H9 (cell line): ENCODE measurements around the gene RPS19. TPM values are rescaled to one million over a fixed set of nuclear protein-coding genes. Genes with fewer than 3 reads are reported as not detected.

Experiments
- DNase-seq: peaks from one replicate; pipeline ENCODE4 v3.0.0-alpha.2; 2017
- H2AFZ ChIP-seq: one replicate; pipeline ENCODE4 v1.6.1; 2013; ENCODE audit warnings: mild to moderate bottlenecking, low read length, control low read depth, moderate library complexity
- H2AK5ac ChIP-seq: 2 replicates; pipeline ENCODE4 v1.6.1; 2013; ENCODE audit warnings: low read length, control low read depth, mixed read lengths; ENCODE audit not compliant: insufficient read length
- H2BK120ac ChIP-seq: one replicate; pipeline ENCODE4 v1.6.1; 2013; ENCODE audit warnings: low read depth, mild to moderate bottlenecking, low read length, control low read depth, inconsistent platforms; ENCODE audit not compliant: poor library complexity, severe bottlenecking
- H2BK12ac ChIP-seq: 2 replicates; pipeline ENCODE4 v1.6.1; 2013; ENCODE audit warnings: low read length, control low read depth, mixed read lengths, low read depth; ENCODE audit not compliant: insufficient read length
- H2BK15ac ChIP-seq: 2 replicates; pipeline ENCODE4 v1.6.1; 2013; ENCODE audit warnings: low read depth, low read length, control low read depth
- H2BK20ac ChIP-seq: one replicate; pipeline ENCODE4 v1.6.1; 2013; ENCODE audit warnings: low read depth, mild to moderate bottlenecking, low read length, control low read depth, inconsistent platforms; ENCODE audit not compliant: poor library complexity, severe bottlenecking
- H2BK5ac ChIP-seq: 2 replicates; pipeline ENCODE4 v1.6.1; 2013; ENCODE audit warnings: low read length, control low read depth, mixed read lengths; ENCODE audit not compliant: insufficient read length
- H3K14ac ChIP-seq: 2 replicates; pipeline ENCODE4 v1.6.1; 2013; ENCODE audit warnings: low read length, control low read depth; ENCODE audit not compliant: insufficient read depth
- H3K18ac ChIP-seq: 2 replicates; pipeline ENCODE4 v1.6.1; 2013; ENCODE audit warnings: low read depth, mild to moderate bottlenecking, mixed read lengths, low read length, control low read depth; ENCODE audit not compliant: insufficient read length
- H3K23ac ChIP-seq: 2 replicates; pipeline ENCODE4 v1.6.1; 2013; ENCODE audit warnings: low read length, control low read depth, mixed read lengths, low read depth; ENCODE audit not compliant: insufficient read length
- H3K23me2 ChIP-seq: 2 replicates; pipeline ENCODE4 v1.6.1; 2013; ENCODE audit warnings: low read depth, mild to moderate bottlenecking, mixed read lengths, low read length, control low read depth; ENCODE audit not compliant: insufficient read length, poor library complexity, severe bottlenecking
- H3K27ac ChIP-seq: 2 replicates; pipeline ENCODE4 v1.5.1; 2013; ENCODE audit warnings: low read length, control low read depth, mixed read lengths, low read depth; ENCODE audit not compliant: insufficient read length
- H3K27me3 ChIP-seq: 2 replicates; pipeline ENCODE4 v1.6.1; 2013; ENCODE audit warnings: low read length, control low read depth, inconsistent platforms; ENCODE audit not compliant: insufficient read depth
- H3K4ac ChIP-seq: 2 replicates; pipeline ENCODE4 v1.6.1; 2013; ENCODE audit warnings: low read depth, mild to moderate bottlenecking, control low read depth, inconsistent platforms, low read length, moderate library complexity
- H3K4me1 ChIP-seq: 2 replicates; pipeline ENCODE4 v1.6.1; 2013; ENCODE audit warnings: low read length, control low read depth, inconsistent platforms; ENCODE audit not compliant: insufficient read depth
- H3K4me2 ChIP-seq: 2 replicates; pipeline ENCODE4 v1.6.1; 2013; ENCODE audit warnings: low read length, control low read depth, mixed read lengths; ENCODE audit not compliant: insufficient read length, insufficient read depth
- H3K56ac ChIP-seq: 2 replicates; pipeline ENCODE4 v1.6.1; 2013; ENCODE audit warnings: low read depth, mild to moderate bottlenecking, mixed read lengths, low read length, control low read depth; ENCODE audit not compliant: insufficient read length
- H3K79me1 ChIP-seq: 2 replicates; pipeline ENCODE4 v1.6.1; 2013; ENCODE audit warnings: low read depth, mild to moderate bottlenecking, moderate library complexity, low read length, control low read depth, inconsistent platforms; ENCODE audit not compliant: insufficient read depth, poor library complexity, severe bottlenecking
- H3K79me2 ChIP-seq: 2 replicates; pipeline ENCODE4 v1.6.1; 2013; ENCODE audit warnings: low read length, control low read depth, inconsistent platforms; ENCODE audit not compliant: insufficient read depth
- H3K9ac ChIP-seq: 2 replicates; pipeline ENCODE4 v1.6.1; 2013; ENCODE audit warnings: low read length, control low read depth, mixed read lengths; ENCODE audit not compliant: insufficient read length; ENCODE audit errors: extremely low read depth
- H3K9me3 ChIP-seq: one replicate; pipeline ENCODE4 v1.6.1; 2013; ENCODE audit warnings: low read depth, low read length, inconsistent platforms; ENCODE audit not compliant: control insufficient read depth
- H3T11ph ChIP-seq: one replicate; pipeline ENCODE4 v1.6.1; 2013; ENCODE audit warnings: mild to moderate bottlenecking, low read length, control low read depth, inconsistent platforms
- H4K20me1 ChIP-seq: one replicate; pipeline ENCODE4 v1.6.1; 2013; ENCODE audit not compliant: control insufficient read depth, insufficient read length, insufficient read depth
- H4K5ac ChIP-seq: 2 replicates; pipeline ENCODE4 v1.6.1; 2013; ENCODE audit warnings: low read depth, mild to moderate bottlenecking, mixed read lengths, low read length, control low read depth; ENCODE audit not compliant: insufficient read length
- H4K8ac ChIP-seq: replicated peaks from 2 replicates; pipeline ENCODE4 v1.6.1; 2013; ENCODE audit warnings: low read length, control low read depth, mixed read lengths, low read depth; ENCODE audit not compliant: insufficient read length
- H4K91ac ChIP-seq: 2 replicates; pipeline ENCODE4 v1.6.1; 2013; ENCODE audit warnings: low read depth, mild to moderate bottlenecking, moderate library complexity, mixed read lengths, low read length, control low read depth; ENCODE audit not compliant: insufficient read length
- H3K27ac Mint-ChIP-seq, 3 experiments: 2 replicates in 2 of 3; 3 replicates in 1 of 3; pipeline ENCODE4 v1.8.0; 2020 to 2021; ENCODE audit warnings: mixed read lengths in 3 of 3, mild to moderate bottlenecking in 1 of 3, moderate library complexity in 1 of 3
- H3K27me3 Mint-ChIP-seq: 2 replicates; pipeline ENCODE4 v1.8.0; 2021; ENCODE audit warnings: low read depth, mild to moderate bottlenecking, moderate library complexity, mixed read lengths
- H3K36me3 Mint-ChIP-seq, 3 experiments: 2 replicates in 2 of 3; 3 replicates in 1 of 3; pipeline ENCODE4 v1.8.0; 2020 to 2021; ENCODE audit warnings: low read depth in 3 of 3, mixed read lengths in 3 of 3; ENCODE audit not compliant: insufficient read depth in 1 of 3
- H3K4me1 Mint-ChIP-seq, 2 experiments: 2 replicates each; pipeline ENCODE4 v1.8.0; 2020; ENCODE audit warnings: mixed read lengths in 2 of 2
- H3K4me3 Mint-ChIP-seq, 2 experiments: 2 replicates in 1 of 2; 3 replicates in 1 of 2; pipeline ENCODE4 v1.8.0; 2020 to 2021; ENCODE audit warnings: mild to moderate bottlenecking in 2 of 2, mixed read lengths in 2 of 2, moderate library complexity in 1 of 2
- H3K9me3 Mint-ChIP-seq, 2 experiments: 2 replicates in 1 of 2; 3 replicates in 1 of 2; pipeline ENCODE4 v1.8.0; 2020; ENCODE audit warnings: mild to moderate bottlenecking in 2 of 2, mixed read lengths in 2 of 2, moderate library complexity in 1 of 2
- WGBS: extraction: QIAGEN DNeasy Blood & Tissue Kit; methylation state at CpG from one replicate; pipeline ENCODE4 v1.1.7; 2013; ENCODE audit warnings: missing lambda C conversion rate, low lambda C conversion rate, mixed read lengths; ENCODE audit not compliant: insufficient read length; ENCODE audit errors: extremely low coverage; 5-methylcytosine and 5-hydroxymethylcytosine counted together
- total RNA-seq: library from RNA; stranded (reverse); gene quantifications from 2 replicates; pipeline ENCODE4 v1.2.1, GENCODE V29; 2021
- TF ChIP-seq, protein P1 (sequence below): fragments of 200-600 bp; sonication (generic); conservative IDR thresholded peaks from 3 replicates; pipeline ENCODE4 v1.8.0; 2021; ENCODE audit warnings: antibody characterized with exemption, mild to moderate bottlenecking

Gene RPS19
- total RNA-seq, 1 experiment from 2014 or later = 3,024 TPM

DNA sequence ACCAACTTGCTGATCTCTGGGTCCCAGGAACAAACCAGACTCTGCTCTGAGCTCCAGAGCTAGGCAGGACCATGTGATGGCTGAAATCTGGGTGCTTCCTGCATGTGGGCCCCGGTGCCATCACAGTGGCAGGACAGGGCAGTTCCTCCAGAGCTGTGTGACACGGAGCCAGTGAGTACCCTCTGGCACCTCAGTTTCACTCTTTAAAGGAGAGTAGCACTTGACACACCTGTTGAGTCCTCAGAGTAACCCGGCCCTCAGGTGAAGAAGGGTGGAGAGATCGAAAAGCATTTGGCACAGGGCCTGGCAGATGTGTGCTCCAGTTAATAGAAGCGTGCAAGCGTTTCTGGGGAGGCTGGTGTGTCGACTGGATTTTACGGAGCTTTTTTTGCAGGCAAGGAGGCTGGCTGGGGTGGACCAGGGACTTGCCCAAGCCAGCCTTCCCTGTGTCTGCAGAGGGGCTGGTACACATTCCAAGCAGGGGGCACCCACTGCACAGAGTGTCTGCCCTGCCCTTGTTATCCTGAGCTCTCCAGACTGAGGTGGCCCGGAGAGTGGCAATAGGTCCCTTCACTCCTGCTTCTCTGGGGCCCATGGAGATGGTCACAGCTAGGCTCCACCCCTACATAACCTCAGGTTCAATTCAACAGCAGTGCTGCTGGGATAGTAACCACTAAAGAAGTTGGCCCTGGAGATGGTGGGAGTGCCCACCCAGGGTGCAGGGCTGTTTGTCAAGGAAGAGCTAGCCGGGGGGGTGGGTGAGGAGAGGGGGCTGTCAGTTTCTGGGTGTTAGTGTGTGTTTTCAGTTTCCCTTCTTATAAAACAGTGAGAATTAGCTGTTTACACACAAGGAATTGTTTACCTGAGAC is 8.3 kb downstream of the RPS19 start:
- no peaks in the 10 kb centered on the region; a peak in 1 of 5 replicates for H3K9me3 Mint-ChIP-seq
- Histone ChIP-seq H2BK15ac (no peak overlapping the region), H2AK5ac (no peak overlapping the region), H2BK20ac (no peak overlapping the region), H3K56ac (no peak overlapping the region), H2BK12ac (no peak overlapping the region), H3K79me1 (peaks cover 13% of the 10 kb centered on the region), H3K27me3 (no peaks in the 10 kb centered on the region), H3K18ac (no peak overlapping the region), H3K27ac (no peak overlapping the region), H4K91ac (no peak overlapping the region), H3K79me2 (peaks cover 6% of the 10 kb centered on the region; the same call in 1 of the 2 replicates), H4K5ac (no peak overlapping the region), H3K23ac (no peak overlapping the region), H3T11ph (no peak overlapping the region), H3K9me3 (no peaks in the 10 kb centered on the region), H3K4ac (no peak overlapping the region), H3K14ac (no peak overlapping the region), H4K20me1 (no peaks in the 10 kb centered on the region), H2BK5ac (no peak overlapping the region), H3K4me1 (no peaks in the 10 kb centered on the region), H3K4me2 (no peak overlapping the region), H3K23me2 (no peaks in the 10 kb centered on the region), H3K9ac (no peak overlapping the region), H4K8ac (no peak overlapping the region), H2AFZ (no peak overlapping the region), H2BK120ac (no peak overlapping the region)
- TF ChIP-seq, protein P1, sequence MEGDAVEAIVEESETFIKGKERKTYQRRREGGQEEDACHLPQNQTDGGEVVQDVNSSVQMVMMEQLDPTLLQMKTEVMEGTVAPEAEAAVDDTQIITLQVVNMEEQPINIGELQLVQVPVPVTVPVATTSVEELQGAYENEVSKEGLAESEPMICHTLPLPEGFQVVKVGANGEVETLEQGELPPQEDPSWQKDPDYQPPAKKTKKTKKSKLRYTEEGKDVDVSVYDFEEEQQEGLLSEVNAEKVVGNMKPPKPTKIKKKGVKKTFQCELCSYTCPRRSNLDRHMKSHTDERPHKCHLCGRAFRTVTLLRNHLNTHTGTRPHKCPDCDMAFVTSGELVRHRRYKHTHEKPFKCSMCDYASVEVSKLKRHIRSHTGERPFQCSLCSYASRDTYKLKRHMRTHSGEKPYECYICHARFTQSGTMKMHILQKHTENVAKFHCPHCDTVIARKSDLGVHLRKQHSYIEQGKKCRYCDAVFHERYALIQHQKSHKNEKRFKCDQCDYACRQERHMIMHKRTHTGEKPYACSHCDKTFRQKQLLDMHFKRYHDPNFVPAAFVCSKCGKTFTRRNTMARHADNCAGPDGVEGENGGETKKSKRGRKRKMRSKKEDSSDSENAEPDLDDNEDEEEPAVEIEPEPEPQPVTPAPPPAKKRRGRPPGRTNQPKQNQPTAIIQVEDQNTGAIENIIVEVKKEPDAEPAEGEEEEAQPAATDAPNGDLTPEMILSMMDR = no peak
- peaks cover 3% of the 10 kb centered on the region; the same call in 1 of the 2 replicates for H3K27me3 Mint-ChIP-seq
- H3K36me3 Mint-ChIP-seq = peaks cover 48 to 84% (median 73%) of the 10 kb centered on the region in 3 experiments
- no peak overlapping the region; a peak in 1 of 5 replicates for H3K4me3 Mint-ChIP-seq
- peak overlapping the region; percentile 79 to 96 (median 95); a peak in 4 of 7 replicates for H3K27ac Mint-ChIP-seq
- DNase-seq = no peak
- peaks cover 18 to 26% of the 10 kb centered on the region in 2 experiments for H3K4me1 Mint-ChIP-seq
- WGBS = no CpG with 5 or more reads among the region's 10 CpGs
